SK-N-SH (cell line): ENCODE measurements around the gene TTC22. TPM values are rescaled to one million over a fixed set of nuclear protein-coding genes. Genes with fewer than 3 reads are reported as not detected.

Experiments
- CTCF ChIA-PET: fragments of 300-600, 350-600 bp; formaldehyde crosslinking; extraction: SDS; loops from one replicate; lab custom pipeline; 2021; lab: Yijun Ruan, JAX
- POLR2A ChIA-PET: fragments of 350-600 bp; sonication (Branson Sonifier 250); formaldehyde crosslinking; extraction: SDS; loops from one replicate; lab custom pipeline; 2020; ENCODE audit warnings: antibody characterized with exemption, inconsistent platforms; lab: Yijun Ruan, JAX
- DNase-seq: peaks from one replicate; pipeline ENCODE4 v3.0.0; 2012
- H2AFZ ChIP-seq: fragments of 200-600 bp; sonication (generic); 2 replicates; pipeline ENCODE4 v1.8.1; 2016; ENCODE audit warnings: antibody characterized with exemption, mild to moderate bottlenecking, low read depth
- H3F3A ChIP-seq: fragments of 200-600 bp; sonication (generic); replicated peaks from 2 replicates; pipeline ENCODE3; 2016; ENCODE audit warnings: antibody characterized with exemption, mild to moderate bottlenecking; ENCODE audit not compliant: insufficient read depth
- H3K27ac ChIP-seq, 2 experiments: fragments of 200-500 bp in 1 of 2; fragments of 200-600 bp in 1 of 2; sonication (Bioruptor generic) in 1 of 2; sonication (generic), shearing (Covaris generic) in 1 of 2; 2 replicates each; pipeline versions ENCODE4 v1.5.1 to v1.6.1; 2014 to 2016; ENCODE audit warnings: low read depth in 2 of 2, inconsistent platforms in 1 of 2, low read length in 1 of 2, mild to moderate bottlenecking in 1 of 2, mixed read lengths in 1 of 2
- H3K27me3 ChIP-seq: fragments of 200-600 bp; sonication (generic), shearing (Covaris generic); 2 replicates; pipeline ENCODE4 v1.6.1; 2016; ENCODE audit warnings: mixed run types; ENCODE audit not compliant: insufficient read depth
- H3K36me3 ChIP-seq, 2 experiments: fragments of 200-500 bp in 1 of 2; fragments of 200-600 bp in 1 of 2; sonication (Bioruptor generic) in 1 of 2; sonication (generic) in 1 of 2; replicated peaks in 1 of 2; 2 replicates each; pipeline versions ENCODE3 to v1.5.1; 2014 to 2016; ENCODE audit warnings: low read length in 1 of 2, mild to moderate bottlenecking in 1 of 2; ENCODE audit not compliant: insufficient read depth in 2 of 2, control insufficient read depth in 1 of 2
- H3K4me1 ChIP-seq, 2 experiments: fragments of 200-500 bp in 1 of 2; fragments of 200-600 bp in 1 of 2; sonication (Bioruptor generic) in 1 of 2; sonication (generic), shearing (Covaris generic) in 1 of 2; 2 replicates each; pipeline versions ENCODE4 v1.5.1 to v1.6.1; 2014 to 2016; ENCODE audit warnings: low read depth in 1 of 2, low read length in 1 of 2, mixed run types in 1 of 2; ENCODE audit not compliant: insufficient read depth in 2 of 2, control insufficient read depth in 1 of 2
- H3K4me2 ChIP-seq: fragments of 200-600 bp; sonication (generic), shearing (Covaris generic); 2 replicates; pipeline ENCODE4 v1.6.1; 2017; ENCODE audit warnings: mixed run types
- H3K4me3 ChIP-seq, 2 experiments: fragments of 200-500 bp in 1 of 2; fragments of 200-600 bp in 1 of 2; sonication (Bioruptor generic) in 1 of 2; sonication (generic), shearing (Covaris generic) in 1 of 2; 2 replicates each; pipeline versions ENCODE4 v1.5.1 to v1.8.1; 2014 to 2016; ENCODE audit warnings: low read depth in 2 of 2, inconsistent platforms in 1 of 2, low read length in 1 of 2, mild to moderate bottlenecking in 1 of 2, mixed read lengths in 1 of 2, moderate library complexity in 1 of 2
- H3K79me2 ChIP-seq: fragments of 200-600 bp; sonication (generic); 2 replicates; pipeline ENCODE4 v1.8.1; 2017; ENCODE audit warnings: mild to moderate bottlenecking; ENCODE audit not compliant: insufficient read depth
- H3K9ac ChIP-seq: fragments of 200-600 bp; sonication (generic); 2 replicates; pipeline ENCODE4 v1.6.1; 2017; ENCODE audit warnings: mixed run types
- H3K9me2 ChIP-seq: fragments of 200-600 bp; sonication (generic); 2 replicates; pipeline ENCODE4 v1.6.1; 2017; ENCODE audit warnings: mixed run types
- H3K9me3 ChIP-seq: fragments of 200-600 bp; sonication (generic); 2 replicates; pipeline ENCODE4 v1.6.1; 2017; ENCODE audit warnings: mixed run types, mild to moderate bottlenecking, moderate library complexity
- H4K20me1 ChIP-seq: fragments of 200-600 bp; sonication (generic); 2 replicates; pipeline ENCODE4 v1.6.1; 2017; ENCODE audit warnings: mild to moderate bottlenecking, mixed run types; ENCODE audit not compliant: insufficient read depth
- FOXJ3 ChIP-seq: sonication (generic); formaldehyde crosslinking; IDR thresholded peaks from 2 replicates; pipeline ENCODE4 v1.5.1; 2020; ENCODE audit warnings: mild to moderate bottlenecking, missing genetic modification reagents
- GATA2 ChIP-seq: sonication (generic); formaldehyde crosslinking; IDR thresholded peaks from 2 replicates; pipeline ENCODE4 v1.5.0; 2020; ENCODE audit warnings: mild to moderate bottlenecking, missing genetic modification reagents
- MAX ChIP-seq: IDR thresholded peaks from 2 replicates; pipeline ENCODE4 v1.4.0; 2012; ENCODE audit warnings: low read depth
- MEF2A ChIP-seq: IDR thresholded peaks from 2 replicates; pipeline ENCODE4 v1.4.0; 2012; ENCODE audit warnings: low read depth, borderline replicate concordance
- POLR2AphosphoS5 ChIP-seq: IDR thresholded peaks from 2 replicates; pipeline ENCODE4 v1.6.1; 2012; ENCODE audit warnings: low read depth, low read length
- RAD21 ChIP-seq: IDR thresholded peaks from 2 replicates; pipeline ENCODE4 v1.6.1; 2012; ENCODE audit warnings: mild to moderate bottlenecking, low read length
- REST ChIP-seq: IDR thresholded peaks from 2 replicates; pipeline ENCODE4 v1.6.1; 2012; ENCODE audit warnings: mild to moderate bottlenecking, low read depth, low read length, moderate library complexity
- RFX5 ChIP-seq: IDR thresholded peaks from 2 replicates; pipeline ENCODE4 v1.6.1; 2012; ENCODE audit warnings: mild to moderate bottlenecking, improper control_type of control experiment, low read length
- RXRA ChIP-seq: IDR thresholded peaks from 2 replicates; pipeline ENCODE4 v1.4.0; 2012; ENCODE audit warnings: low read depth, mild to moderate bottlenecking, borderline replicate concordance
- SMC3 ChIP-seq: IDR thresholded peaks from 2 replicates; pipeline ENCODE4 v1.6.1; 2012; ENCODE audit warnings: low read depth, low read length, improper control_type of control experiment
- TCF12 ChIP-seq: IDR thresholded peaks from 2 replicates; pipeline ENCODE4 v1.4.0; 2012
- TEAD4 ChIP-seq: IDR thresholded peaks from 2 replicates; pipeline ENCODE4 v1.4.0; 2012; ENCODE audit warnings: mild to moderate bottlenecking, borderline replicate concordance; ENCODE audit not compliant: insufficient read depth
- YY1 ChIP-seq: IDR thresholded peaks from 2 replicates; pipeline ENCODE4 v1.4.0; 2012; ENCODE audit warnings: low read depth, mild to moderate bottlenecking
- WGBS: methylation state at CpG from one replicate; pipeline ENCODE4 v1.1.6; 2017; ENCODE audit warnings: low lambda C conversion rate; 5-methylcytosine and 5-hydroxymethylcytosine counted together
- polyA plus RNA-seq, 3 experiments: library from polyadenylated mRNA; depleted of rRNA; stranded (reverse); fragments of >200 nt; gene quantifications; 2 replicates each; pipeline ENCODE4 v1.2.3, GENCODE V29; 2012

The TTC22 gene
- polyA plus RNA-seq, 1 of the 3 experiments (the other 2 are of a cell fraction): not detected

- no peak for TF ChIP-seq SMC3
- TF ChIP-seq TCF12: no peak
- TF ChIP-seq RFX5: no peak
- no peak for TF ChIP-seq TEAD4
- TF ChIP-seq, all 33 proteins: peak for 0
- Histone ChIP-seq H3K9me2 (no peaks in the 10 kb centered on the region), H3K27me3 (no peaks in the 10 kb centered on the region; the same call in 1 of the 2 replicates), H3K4me2 (no peak overlapping the region), H3K4me3 (no peak overlapping the region), H3K9me3 (no peaks in the 10 kb centered on the region), H3K4me1 (no peaks in the 10 kb centered on the region), H2AFZ (no peak overlapping the region), H3K79me2 (no peaks in the 10 kb centered on the region), H3F3A (no peaks in the 10 kb centered on the region), H3K9ac (no peak overlapping the region), H3K36me3 (no peaks in the 10 kb centered on the region), H3K27ac (no peak overlapping the region), H4K20me1 (no peaks in the 10 kb centered on the region)
- ChIA-PET POLR2A (interaction anchor here (0.6 kb wide), 1 partner anchor 284 kb away, joined by 3 read pairs; no protein-coding TSS in a partner anchor), CTCF (no interaction called here)
- WGBS: 57% methylated on average over 5 of the region's 5 CpGs
- no peak for DNase-seq
Observed at GRCh38 chr1:54818461-54819194, 17.5 kb upstream of the TTC22 start.

GRCh38 chr1:54816951-54817350, 15.8 kb upstream of the TTC22 start:
- no peaks in the 10 kb centered on the region; the same call in 1 of the 2 replicates for H3K27me3 ChIP-seq
- no peak for DNase-seq
- H3K4me2 ChIP-seq: no peak overlapping the region
- H3K4me3 ChIP-seq: no peak overlapping the region
- H3F3A ChIP-seq: no peaks in the 10 kb centered on the region
- no peaks in the 10 kb centered on the region for H3K9me3 ChIP-seq
- H3K9me2 ChIP-seq: no peaks in the 10 kb centered on the region
- H3K79me2 ChIP-seq: no peaks in the 10 kb centered on the region
- H3K36me3 ChIP-seq: no peaks in the 10 kb centered on the region
- H4K20me1 ChIP-seq: no peaks in the 10 kb centered on the region
- no peak overlapping the region for H3K9ac ChIP-seq
- ChIA-PET CTCF (no interaction called here), POLR2A (no interaction called here)
- 74% methylated on average over 7 of the region's 13 CpGs for WGBS
- TF ChIP-seq MAX: no peak
- no peak for TF ChIP-seq REST
- no peak for TF ChIP-seq MEF2A
- TF ChIP-seq GATA2 (CRISPR knock-in tag): no peak
- no peak for TF ChIP-seq RXRA
- no peak for TF ChIP-seq POLR2AphosphoS5
- TF ChIP-seq YY1: no peak
- no peak for TF ChIP-seq FOXJ3
- TF ChIP-seq RAD21: no peak
- no peak overlapping the region for H2AFZ ChIP-seq
- H3K27ac ChIP-seq: no peak overlapping the region
- no peaks in the 10 kb centered on the region for H3K4me1 ChIP-seq
